GM23338 (cell line): Measurements from ENCODE around the gene PLXND1. TPM values are rescaled to one million over a fixed set of nuclear protein-coding genes. Genes with fewer than 3 reads are reported as not detected.
A peak's percentile ranks its signal among the peaks of the same experiment; 100 is the strongest.

Source experiments
- ATAC-seq: fragments of 200-7000 bp; cut with Tn5 transposase; 3 replicates; pipeline ENCODE4 v1.9.1; 2020
- DNase-seq: peaks from one replicate; pipeline ENCODE4 v3.0.0-alpha.2; 2015; ENCODE audit warnings: low spot score
- H2AFZ ChIP-seq: fragments of 200-600 bp; sonication (generic); 2 replicates; pipeline ENCODE4 v1.8.0; 2016; ENCODE audit warnings: antibody characterized with exemption, mild to moderate bottlenecking, moderate library complexity
- H3F3A ChIP-seq: fragments of 200-600 bp; sonication (generic); replicated peaks from 2 replicates; pipeline ENCODE4 v1.8.0; 2017; ENCODE audit warnings: antibody characterized with exemption, mixed run types, low read depth
- H3K27ac ChIP-seq: fragments of 200-600 bp; sonication (generic); 2 replicates; pipeline ENCODE4 v1.6.1; 2016; ENCODE audit warnings: low read depth
- H3K27me3 ChIP-seq: fragments of 200-600 bp; sonication (generic); 2 replicates; pipeline ENCODE4 v1.8.0; 2016; ENCODE audit warnings: mild to moderate bottlenecking, mixed run types, moderate library complexity; ENCODE audit not compliant: insufficient read depth
- H3K36me3 ChIP-seq: fragments of 200-600 bp; sonication (generic); 2 replicates; pipeline ENCODE4 v1.8.0; 2016; ENCODE audit warnings: mild to moderate bottlenecking; ENCODE audit not compliant: insufficient read depth
- H3K4me1 ChIP-seq: fragments of 200-600 bp; sonication (generic); 2 replicates; pipeline ENCODE4 v1.8.0; 2016; ENCODE audit warnings: mild to moderate bottlenecking, moderate library complexity; ENCODE audit not compliant: insufficient read depth
- H3K4me2 ChIP-seq: fragments of 200-600 bp; sonication (generic); 2 replicates; pipeline ENCODE4 v1.7.1; 2017; ENCODE audit warnings: mixed run types
- H3K4me3 ChIP-seq: fragments of 200-600 bp; sonication (generic); 2 replicates; pipeline ENCODE4 v1.6.1; 2016; ENCODE audit warnings: mixed run types
- H3K79me2 ChIP-seq: fragments of 200-600 bp; sonication (generic); replicated peaks from 2 replicates; pipeline ENCODE4 v1.8.0; 2017; ENCODE audit warnings: mild to moderate bottlenecking; ENCODE audit not compliant: insufficient read depth
- H3K9me2 ChIP-seq: fragments of 200-600 bp; sonication (generic); 2 replicates; pipeline ENCODE4 v1.8.0; 2017; ENCODE audit not compliant: insufficient read depth
- H4K20me1 ChIP-seq: fragments of 200-600 bp; sonication (generic); replicated peaks from 2 replicates; pipeline ENCODE4 v1.8.0; 2017; ENCODE audit warnings: mild to moderate bottlenecking; ENCODE audit not compliant: insufficient read depth
- H3K27ac Mint-ChIP-seq: 2 replicates; pipeline ENCODE4 v1.8.0; 2020; ENCODE audit warnings: inconsistent platforms, mild to moderate bottlenecking, moderate library complexity, mixed read lengths
- H3K27me3 Mint-ChIP-seq: 3 replicates; pipeline ENCODE4 v1.8.0; 2022; ENCODE audit warnings: low read depth, mild to moderate bottlenecking, moderate library complexity, mixed read lengths, inconsistent platforms; ENCODE audit not compliant: insufficient read depth, poor library complexity
- H3K36me3 Mint-ChIP-seq: 3 replicates; pipeline ENCODE4 v1.8.0; 2021; ENCODE audit warnings: low read depth, mild to moderate bottlenecking, inconsistent platforms, moderate library complexity, mixed read lengths
- H3K4me1 Mint-ChIP-seq: 3 replicates; pipeline ENCODE4 v1.8.0; 2020; ENCODE audit warnings: mild to moderate bottlenecking, inconsistent platforms, mixed read lengths
- H3K4me3 Mint-ChIP-seq: 3 replicates; pipeline ENCODE4 v1.8.0; 2021; ENCODE audit warnings: moderate library complexity, mild to moderate bottlenecking, inconsistent platforms, mixed read lengths
- H3K9me3 Mint-ChIP-seq: 3 replicates; pipeline ENCODE4 v1.8.0; 2020; ENCODE audit warnings: moderate library complexity, mild to moderate bottlenecking, inconsistent platforms, mixed read lengths
- CREB1 ChIP-seq: fragments of 250-450 bp; sonication (Bioruptor Pico); IDR thresholded peaks from 2 replicates; pipeline ENCODE4 v1.5.0; 2020; ENCODE audit warnings: low read depth, mild to moderate bottlenecking, moderate library complexity
- EZH2phosphoT487 ChIP-seq: fragments of 200-600 bp; sonication (generic); IDR thresholded peaks from one replicate; pipeline ENCODE4 v1.8.1; 2018; ENCODE audit warnings: antibody characterized with exemption; ENCODE audit not compliant: unreplicated experiment
- JUNB ChIP-seq: IDR thresholded peaks from one replicate; pipeline ENCODE4 v1.6.1; 2016; ENCODE audit warnings: antibody characterized with exemption; ENCODE audit not compliant: unreplicated experiment
- NANOG ChIP-seq: IDR thresholded peaks from 2 replicates; pipeline ENCODE4 v1.6.1; 2016; ENCODE audit warnings: antibody characterized with exemption, borderline replicate concordance
- POLR2AphosphoS5 ChIP-seq: IDR thresholded peaks from 2 replicates; pipeline ENCODE4 v1.6.1; 2016; ENCODE audit warnings: antibody characterized with exemption, low read depth
- STAT1 ChIP-seq: IDR thresholded peaks from one replicate; pipeline ENCODE4 v1.6.1; 2016; ENCODE audit warnings: antibody characterized with exemption; ENCODE audit not compliant: unreplicated experiment
- ZNF114 ChIP-seq: fragments of 250-450 bp; sonication (Bioruptor Pico); IDR thresholded peaks from 2 replicates; pipeline ENCODE4 v1.5.0; 2020; ENCODE audit warnings: mild to moderate bottlenecking, moderate library complexity
- ZNF331 ChIP-seq: fragments of 250-450 bp; sonication (Bioruptor Pico); IDR thresholded peaks from 2 replicates; pipeline ENCODE4 v1.5.0; 2020; ENCODE audit warnings: low read depth, mild to moderate bottlenecking, moderate library complexity
- polyA plus RNA-seq: library from polyadenylated mRNA; unstranded; fragments of >200 nt; fragmentation: Nextera tagmentation; extraction: Ambion mirVana; gene quantifications from 2 replicates; pipeline ENCODE4 v1.2.1, GENCODE V29; 2016
- total RNA-seq: library from RNA; depleted of rRNA; stranded (reverse); fragments of >200 nt; shearing (Covaris generic); gene quantifications from 2 replicates; pipeline ENCODE4 v1.2.3, GENCODE V29; 2014
- TF ChIP-seq, protein P1 (sequence below): IDR thresholded peaks from one replicate; pipeline ENCODE4 v1.6.1; 2018; ENCODE audit warnings: antibody characterized with exemption; ENCODE audit not compliant: unreplicated experiment
- TF ChIP-seq, protein P2 (sequence below), 2 experiments: fragments of 200-600 bp in 1 of 2; sonication (generic) in 1 of 2; conservative IDR thresholded peaks; 2 replicates each; pipeline versions ENCODE4 v1.5.1 to v1.6.1; 2016 to 2017; ENCODE audit warnings: antibody characterized with exemption in 2 of 2, low read depth in 2 of 2, mild to moderate bottlenecking in 2 of 2, moderate library complexity in 1 of 2
- TF ChIP-seq, protein P3 (sequence below): IDR thresholded peaks from 2 replicates; pipeline ENCODE4 v1.6.1; 2016; ENCODE audit warnings: antibody characterized with exemption

The PLXND1 gene
- total and polyA plus RNA-seq, 2 experiments from 2014 or later = 13.3 to 60.4 TPM

DNA sequence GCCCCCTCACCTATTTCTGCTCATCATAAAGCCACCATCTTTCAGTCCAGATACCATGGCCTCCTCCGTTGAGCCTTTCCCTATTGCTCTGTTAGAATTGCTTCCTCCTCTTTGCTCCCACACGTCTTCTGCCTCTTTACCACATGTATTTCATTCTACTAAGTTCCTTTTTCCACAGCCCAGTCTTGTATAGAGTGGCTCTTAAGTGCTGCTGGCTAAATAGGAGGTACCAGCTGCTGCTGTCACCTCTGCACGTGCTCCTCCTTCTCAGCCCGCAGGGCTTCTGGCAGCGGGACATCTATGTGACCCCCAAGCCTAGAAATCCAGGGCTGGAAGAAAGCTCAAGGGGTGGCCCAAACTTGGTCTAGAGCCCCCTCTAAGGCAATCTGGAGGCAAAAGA is 38.8 kb upstream of the PLXND1 start (continued):
- TF ChIP-seq, protein P1, sequence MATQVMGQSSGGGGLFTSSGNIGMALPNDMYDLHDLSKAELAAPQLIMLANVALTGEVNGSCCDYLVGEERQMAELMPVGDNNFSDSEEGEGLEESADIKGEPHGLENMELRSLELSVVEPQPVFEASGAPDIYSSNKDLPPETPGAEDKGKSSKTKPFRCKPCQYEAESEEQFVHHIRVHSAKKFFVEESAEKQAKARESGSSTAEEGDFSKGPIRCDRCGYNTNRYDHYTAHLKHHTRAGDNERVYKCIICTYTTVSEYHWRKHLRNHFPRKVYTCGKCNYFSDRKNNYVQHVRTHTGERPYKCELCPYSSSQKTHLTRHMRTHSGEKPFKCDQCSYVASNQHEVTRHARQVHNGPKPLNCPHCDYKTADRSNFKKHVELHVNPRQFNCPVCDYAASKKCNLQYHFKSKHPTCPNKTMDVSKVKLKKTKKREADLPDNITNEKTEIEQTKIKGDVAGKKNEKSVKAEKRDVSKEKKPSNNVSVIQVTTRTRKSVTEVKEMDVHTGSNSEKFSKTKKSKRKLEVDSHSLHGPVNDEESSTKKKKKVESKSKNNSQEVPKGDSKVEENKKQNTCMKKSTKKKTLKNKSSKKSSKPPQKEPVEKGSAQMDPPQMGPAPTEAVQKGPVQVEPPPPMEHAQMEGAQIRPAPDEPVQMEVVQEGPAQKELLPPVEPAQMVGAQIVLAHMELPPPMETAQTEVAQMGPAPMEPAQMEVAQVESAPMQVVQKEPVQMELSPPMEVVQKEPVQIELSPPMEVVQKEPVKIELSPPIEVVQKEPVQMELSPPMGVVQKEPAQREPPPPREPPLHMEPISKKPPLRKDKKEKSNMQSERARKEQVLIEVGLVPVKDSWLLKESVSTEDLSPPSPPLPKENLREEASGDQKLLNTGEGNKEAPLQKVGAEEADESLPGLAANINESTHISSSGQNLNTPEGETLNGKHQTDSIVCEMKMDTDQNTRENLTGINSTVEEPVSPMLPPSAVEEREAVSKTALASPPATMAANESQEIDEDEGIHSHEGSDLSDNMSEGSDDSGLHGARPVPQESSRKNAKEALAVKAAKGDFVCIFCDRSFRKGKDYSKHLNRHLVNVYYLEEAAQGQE = no peak
- TF ChIP-seq CREB1 (CRISPR knock-in tag) (no peak), JUNB (no peak)

DNA sequence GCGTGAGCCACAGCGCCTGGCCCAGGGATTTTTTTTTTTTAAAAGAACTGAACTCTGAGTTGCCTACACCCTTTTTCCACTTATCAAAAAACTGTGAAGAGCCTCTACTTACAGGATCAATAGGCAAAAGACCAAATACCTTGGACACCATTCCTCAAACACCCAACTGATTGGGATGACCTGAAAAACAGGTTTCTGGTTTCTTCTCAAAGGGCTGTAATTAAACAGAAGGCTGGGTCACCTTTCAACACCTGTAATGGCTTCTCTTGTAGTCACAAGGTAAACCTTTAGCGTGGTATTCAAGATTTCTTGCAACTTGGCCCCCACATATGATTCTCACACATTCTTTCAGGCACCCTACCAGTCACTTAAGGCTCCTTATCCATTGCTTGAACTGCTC is 38.4 kb upstream of the PLXND1 start:
- Mint-ChIP-seq H3K27ac (no peak overlapping the region), H3K4me1 (peaks cover 27% of the 10 kb centered on the region), H3K27me3 (no peaks in the 10 kb centered on the region), H3K36me3 (no peaks in the 10 kb centered on the region), H3K4me3 (no peak overlapping the region), H3K9me3 (no peaks in the 10 kb centered on the region)
- Histone ChIP-seq H3K4me3 (no peak overlapping the region), H2AFZ (no peak overlapping the region), H4K20me1 (no peaks in the 10 kb centered on the region), H3K79me2 (no peaks in the 10 kb centered on the region), H3K36me3 (no peaks in the 10 kb centered on the region), H3K27ac (no peak overlapping the region), H3K4me1 (peaks cover 12% of the 10 kb centered on the region), H3K27me3 (no peaks in the 10 kb centered on the region), H3F3A (0 out of 2 replicates have a peak, but pooled peaks cover 3% of the 10 kb centered on the region), H3K4me2 (no peak overlapping the region), H3K9me2 (no peaks in the 10 kb centered on the region)
- no peak for ATAC-seq
- peak; percentile 19 for DNase-seq
- TF ChIP-seq ZNF114 = no peak
- TF ChIP-seq POLR2AphosphoS5 = no peak
- no peak for TF ChIP-seq ZNF331
- no peak for TF ChIP-seq EZH2phosphoT487
- TF ChIP-seq, protein P2, sequence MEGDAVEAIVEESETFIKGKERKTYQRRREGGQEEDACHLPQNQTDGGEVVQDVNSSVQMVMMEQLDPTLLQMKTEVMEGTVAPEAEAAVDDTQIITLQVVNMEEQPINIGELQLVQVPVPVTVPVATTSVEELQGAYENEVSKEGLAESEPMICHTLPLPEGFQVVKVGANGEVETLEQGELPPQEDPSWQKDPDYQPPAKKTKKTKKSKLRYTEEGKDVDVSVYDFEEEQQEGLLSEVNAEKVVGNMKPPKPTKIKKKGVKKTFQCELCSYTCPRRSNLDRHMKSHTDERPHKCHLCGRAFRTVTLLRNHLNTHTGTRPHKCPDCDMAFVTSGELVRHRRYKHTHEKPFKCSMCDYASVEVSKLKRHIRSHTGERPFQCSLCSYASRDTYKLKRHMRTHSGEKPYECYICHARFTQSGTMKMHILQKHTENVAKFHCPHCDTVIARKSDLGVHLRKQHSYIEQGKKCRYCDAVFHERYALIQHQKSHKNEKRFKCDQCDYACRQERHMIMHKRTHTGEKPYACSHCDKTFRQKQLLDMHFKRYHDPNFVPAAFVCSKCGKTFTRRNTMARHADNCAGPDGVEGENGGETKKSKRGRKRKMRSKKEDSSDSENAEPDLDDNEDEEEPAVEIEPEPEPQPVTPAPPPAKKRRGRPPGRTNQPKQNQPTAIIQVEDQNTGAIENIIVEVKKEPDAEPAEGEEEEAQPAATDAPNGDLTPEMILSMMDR (conservative IDR thresholded peaks at IDR 0.05; ENCODE audit: low read depth in 2 of 2) = no peak
- no peak for TF ChIP-seq CREB1 (CRISPR knock-in tag)
- TF ChIP-seq NANOG = no peak
- TF ChIP-seq, protein P1 = no peak
- TF ChIP-seq JUNB = no peak
- TF ChIP-seq, protein P3, sequence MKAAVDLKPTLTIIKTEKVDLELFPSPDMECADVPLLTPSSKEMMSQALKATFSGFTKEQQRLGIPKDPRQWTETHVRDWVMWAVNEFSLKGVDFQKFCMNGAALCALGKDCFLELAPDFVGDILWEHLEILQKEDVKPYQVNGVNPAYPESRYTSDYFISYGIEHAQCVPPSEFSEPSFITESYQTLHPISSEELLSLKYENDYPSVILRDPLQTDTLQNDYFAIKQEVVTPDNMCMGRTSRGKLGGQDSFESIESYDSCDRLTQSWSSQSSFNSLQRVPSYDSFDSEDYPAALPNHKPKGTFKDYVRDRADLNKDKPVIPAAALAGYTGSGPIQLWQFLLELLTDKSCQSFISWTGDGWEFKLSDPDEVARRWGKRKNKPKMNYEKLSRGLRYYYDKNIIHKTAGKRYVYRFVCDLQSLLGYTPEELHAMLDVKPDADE = no peak
- no peak for TF ChIP-seq STAT1
